ENCODE data around the gene LAMTOR4. TPM values are rescaled to one million over a fixed set of nuclear protein-coding genes. Genes with fewer than 3 reads are reported as not detected.

The LAMTOR4 gene
- total and polyA plus RNA-seq, 10 of the 15 experiments (the other 5 are each of a cell fraction or from before 2014, with no cell fraction given) = 73.4 to 297 (median 196) TPM

DNA sequence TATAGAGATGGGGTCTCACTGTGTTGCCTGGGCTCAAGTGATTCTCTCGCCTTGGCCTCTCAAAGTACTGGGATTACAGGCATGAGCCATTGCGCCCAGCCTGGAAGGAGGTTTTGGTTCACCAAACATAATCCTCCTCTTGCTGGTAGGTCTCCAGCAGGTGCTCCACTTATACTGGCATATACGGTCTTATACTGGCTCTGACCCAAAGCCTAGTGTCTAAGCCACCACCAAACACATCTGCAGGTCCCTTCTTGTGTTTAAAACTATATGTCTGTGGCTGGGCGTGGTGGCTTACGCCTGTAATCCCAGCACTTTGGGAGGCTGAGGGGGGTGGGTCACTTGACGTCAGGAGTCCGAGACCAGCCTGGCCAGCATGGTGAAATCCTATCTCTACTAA lies 16.6 kb upstream of the LAMTOR4 start:
- H3K9ac ChIP-seq (ENCODE audit: control insufficient read depth, insufficient read depth, low read length) = no peak overlapping the region
- H3K9me3 ChIP-seq (replicated peaks; ENCODE audit: control insufficient read depth, insufficient read depth, low read length) = no peaks in the 10 kb centered on the region
- ATAC-seq (no peak), FAIRE-seq (no peak), DNase-seq (ENCODE audit: low read depth, low spot score) (no peak)
- no peak overlapping the region for H2AFZ ChIP-seq (ENCODE audit: control insufficient read depth, low read depth, low read length)
- RAD21 ChIA-PET (ENCODE audit: unreplicated experiment) = interaction anchor here (0.9 to 5.1 kb wide), 22 partner anchors 10 to 275 kb away, joined by 3 to 49 read pairs (median 4); partner anchors contain the start of genes LAMTOR4 and PVRIG
- SMC1A ChIA-PET (ENCODE audit: uncharacterized antibody, unreplicated experiment) = interaction anchor here (1.0 to 4.8 kb wide), 23 partner anchors 10 to 287 kb away, joined by 3 to 41 read pairs (median 6); partner anchors contain the start of genes AP4M1, LAMTOR4, MCM7 and PVRIG
- POLR2A ChIA-PET = interaction anchor here (1.2 to 2.2 kb wide), 3 partner anchors 16 to 215 kb away, joined by 3 to 8 read pairs (median 6); partner anchors contain the start of gene LAMTOR4
- no peak overlapping the region for H3K4me3 ChIP-seq
- no peak for TF ChIP-seq POLR2AphosphoS2 (IDR thresholded peaks at IDR 0.05; ENCODE audit: low read depth, low read length)
- TF ChIP-seq ZZZ3 (IDR thresholded peaks at IDR 0.05; ENCODE audit: control insufficient read depth, insufficient read length, low read depth) = no peak
- TF ChIP-seq PML (IDR thresholded peaks at IDR 0.05; ENCODE audit: low read length) = no peak
- no peak for TF ChIP-seq RB1 (IDR thresholded peaks at IDR 0.05; ENCODE audit: borderline replicate concordance)
- TF ChIP-seq PBX3 (IDR thresholded peaks at IDR 0.05; ENCODE audit: insufficient replicate concordance, low read depth, low read length) = no peak
- TF ChIP-seq BACH1 (IDR thresholded peaks at IDR 0.05; ENCODE audit: borderline replicate concordance) = no peak
- no peak for TF ChIP-seq TCF12 (IDR thresholded peaks at IDR 0.05; ENCODE audit: low read depth, low read length)
- no peak for TF ChIP-seq RAD21 (IDR thresholded peaks at IDR 0.05; ENCODE audit: insufficient read depth, low read depth, low read length)
- no peak for TF ChIP-seq SIN3A (IDR thresholded peaks at IDR 0.05; ENCODE audit: low read depth, low read length)
- TF ChIP-seq POLR2AphosphoS5 (IDR thresholded peaks at IDR 0.05; ENCODE audit: low read length) = no peak
- no peak for TF ChIP-seq SMC3 (IDR thresholded peaks at IDR 0.05; ENCODE audit: borderline replicate concordance, low read length)
- no peak for TF ChIP-seq CHD1 (IDR thresholded peaks at IDR 0.05; ENCODE audit: low read depth, low read length)
- no peaks in the 10 kb centered on the region for H3K27me3 ChIP-seq (replicated peaks in 1 of 2; ENCODE audit: control insufficient read depth in 2 of 2, insufficient read depth in 2 of 2, low read length in 1 of 2)
- peaks cover 3% of the 10 kb centered on the region; the same call in 1 of the 2 replicates for H3K79me2 ChIP-seq (ENCODE audit: control insufficient read depth, insufficient read depth, low read length)
- H3K36me3 ChIP-seq (ENCODE audit: control insufficient read depth in 2 of 2, insufficient read depth in 2 of 2, low read length in 1 of 2) = no peaks in the 10 kb centered on the region
- no TSS peak for BruUV-seq (replicated peaks)
- intact Hi-C loops (cut with micrococcal nuclease; ENCODE audit: unreplicated experiment) = loop anchor here (1.0 to 5.0 kb wide), 4 partner anchors 83 to 275 kb away; no protein-coding TSS in a partner anchor
- peaks cover 9% of the 10 kb centered on the region for H3K4me1 ChIP-seq (ENCODE audit: control insufficient read depth, insufficient read depth, low read length)
- in situ Hi-C loops (cut with MboI) = loop anchor here (5.0 kb wide), 1 partner anchor 275 kb away; no protein-coding TSS in a partner anchor
- WGBS (ENCODE audit: insufficient coverage, insufficient replicate concordance, low lambda C conversion rate, missing lambda C conversion rate) = 44% methylated on average over 7 of the region's 7 CpGs
- CTCF ChIA-PET = interaction anchor here (0.7 to 7.9 kb wide), 41 partner anchors 9 to 351 kb away, joined by 3 to 107 read pairs (median 5); partner anchors contain the start of genes AP4M1, AZGP1, GAL3ST4 and LAMTOR4
- H4K20me1 ChIP-seq (ENCODE audit: control insufficient read depth, insufficient read depth) = no peaks in the 10 kb centered on the region
- H3K4me2 ChIP-seq (ENCODE audit: control insufficient read depth, insufficient read depth) = no peak overlapping the region
- H3K27ac ChIP-seq (ENCODE audit: control insufficient read depth, insufficient read depth) = no peak overlapping the region

Measured in GM12878 (cell line).